GM18517 (cell line): ENCODE data around the gene VASP.
A peak's percentile ranks its signal among the peaks of the same experiment; 100 is the strongest.

ENCODE experiments used
- ATAC-seq: cut with Tn5 transposase; IDR thresholded peaks from one replicate; pipeline ENCODE4 v1.9.1; 2021; ENCODE audit warnings: mild to moderate bottlenecking, moderate library complexity; ENCODE audit not compliant: unreplicated experiment

The VASP gene

GRCh38 chr19:45547965-45548609, 40.8 kb downstream of the VASP start:
- no peak for ATAC-seq

GRCh38 chr19:45553464-45553863, 46.2 kb downstream of the VASP start:
- ATAC-seq = no peak

- no peak for ATAC-seq
Observed at GRCh38 chr19:45554481-45554880, 47.2 kb downstream of the VASP start.

GRCh38 chr19:45556835-45557234, 49.6 kb downstream of the VASP start:
- no peak for ATAC-seq

GRCh38 chr19:45558399-45558878, 51.2 kb downstream of the VASP start:
- peak; percentile 59 for ATAC-seq

GRCh38 chr19:45560038-45560437, 52.8 kb downstream of the VASP start:
- ATAC-seq = no peak

GRCh38 chr19:45560686-45561085, 53.4 kb downstream of the VASP start:
- no peak for ATAC-seq

GRCh38 chr19:45564131-45564780, 57.0 kb downstream of the VASP start:
- no peak for ATAC-seq

- no peak for ATAC-seq
Observed at GRCh38 chr19:45567609-45568008, 60.3 kb downstream of the VASP start.

GRCh38 chr19:45568732-45569131, 61.5 kb downstream of the VASP start:
- ATAC-seq = no peak

- ATAC-seq = no peak
Observed at GRCh38 chr19:45569619-45570421, 62.5 kb downstream of the VASP start.

GRCh38 chr19:45571457-45572220, 64.4 kb downstream of the VASP start:
- no peak for ATAC-seq

- ATAC-seq = no peak
Observed at GRCh38 chr19:45574526-45574925, 67.2 kb downstream of the VASP start.

- no peak for ATAC-seq
Observed at GRCh38 chr19:45575216-45575615, 67.9 kb downstream of the VASP start.
